ENCODE results near the gene MTARC2.

MTARC2 gene

DNA sequence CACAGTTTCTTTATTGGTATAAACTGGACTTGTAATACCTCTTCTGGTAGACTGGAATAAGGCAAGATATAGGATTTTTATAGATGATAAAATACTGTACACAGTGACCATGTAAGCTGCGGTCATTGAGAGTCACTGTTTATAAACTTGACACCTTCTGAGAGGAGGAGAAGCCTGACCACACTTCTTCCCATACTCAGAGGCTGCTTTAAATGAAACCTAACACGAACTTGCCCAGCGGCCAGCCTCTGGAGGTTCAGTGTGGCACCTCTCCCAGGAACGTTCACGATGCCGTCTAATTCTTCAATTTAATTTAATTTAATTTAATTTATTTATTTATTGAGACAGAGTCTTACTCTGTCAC is 61.0 kb downstream of the MTARC2 start:
- H3K36me3 ChIP-seq (ENCODE audit: control insufficient read depth in 2 of 2, insufficient read depth in 2 of 2, low read length in 2 of 2): peaks cover 0 to 3% of the 10 kb centered on the region in 2 donors
- H3K9me3 ChIP-seq (ENCODE audit: control insufficient read depth in 2 of 2, low read length in 2 of 2): no peaks in the 10 kb centered on the region
- no peak overlapping the region for H3K9ac ChIP-seq (ENCODE audit: low read depth in 1 of 2, low read length in 2 of 2)
- peaks cover 4 to 5% of the 10 kb centered on the region in 2 donors for H3K4me1 ChIP-seq (ENCODE audit: control insufficient read depth in 2 of 2, insufficient read depth in 2 of 2, low read length in 2 of 2)
- H3K27me3 ChIP-seq (ENCODE audit: control insufficient read depth in 2 of 2, insufficient read depth in 2 of 2, low read length in 2 of 2): no peaks in the 10 kb centered on the region
- no peak overlapping the region for H3K4me3 ChIP-seq (ENCODE audit: low read length in 2 of 2)
- H3K27ac ChIP-seq (ENCODE audit: low read depth in 2 of 2, low read length in 2 of 2): no peak overlapping the region

DNA sequence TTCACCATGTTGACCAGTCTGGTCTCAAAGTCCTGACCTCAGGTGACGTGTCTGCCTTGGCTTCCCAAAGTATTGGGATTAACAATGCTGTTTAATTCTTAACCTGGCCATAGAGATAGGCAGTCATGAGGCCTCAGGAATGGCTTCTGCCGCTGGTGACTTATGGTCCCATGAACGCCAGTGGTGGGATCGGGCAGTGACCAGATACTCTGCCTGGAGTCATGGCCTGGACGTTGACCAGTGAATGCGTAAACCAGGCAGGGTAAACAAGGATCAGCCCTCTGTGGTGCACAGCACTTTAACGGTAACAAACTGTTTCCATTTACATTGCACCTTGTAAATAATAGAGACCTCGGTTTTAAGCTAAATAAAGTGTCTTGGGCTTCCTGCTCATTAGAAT is 61.6 kb downstream of the MTARC2 start:
- Histone ChIP-seq H3K36me3 (ENCODE audit: control insufficient read depth in 2 of 2, insufficient read depth in 2 of 2, low read length in 2 of 2) (peaks cover 0 to 3% of the 10 kb centered on the region in 2 donors), H3K9me3 (ENCODE audit: control insufficient read depth in 2 of 2, low read length in 2 of 2) (no peaks in the 10 kb centered on the region), H3K9ac (ENCODE audit: low read depth in 1 of 2, low read length in 2 of 2) (no peak overlapping the region), H3K4me3 (ENCODE audit: low read length in 2 of 2) (no peak overlapping the region), H3K27me3 (ENCODE audit: control insufficient read depth in 2 of 2, insufficient read depth in 2 of 2, low read length in 2 of 2) (no peaks in the 10 kb centered on the region), H3K4me1 (ENCODE audit: control insufficient read depth in 2 of 2, insufficient read depth in 2 of 2, low read length in 2 of 2) (peaks cover 4 to 5% of the 10 kb centered on the region in 2 donors), H3K27ac (ENCODE audit: low read depth in 2 of 2, low read length in 2 of 2) (no peak overlapping the region)

DNA sequence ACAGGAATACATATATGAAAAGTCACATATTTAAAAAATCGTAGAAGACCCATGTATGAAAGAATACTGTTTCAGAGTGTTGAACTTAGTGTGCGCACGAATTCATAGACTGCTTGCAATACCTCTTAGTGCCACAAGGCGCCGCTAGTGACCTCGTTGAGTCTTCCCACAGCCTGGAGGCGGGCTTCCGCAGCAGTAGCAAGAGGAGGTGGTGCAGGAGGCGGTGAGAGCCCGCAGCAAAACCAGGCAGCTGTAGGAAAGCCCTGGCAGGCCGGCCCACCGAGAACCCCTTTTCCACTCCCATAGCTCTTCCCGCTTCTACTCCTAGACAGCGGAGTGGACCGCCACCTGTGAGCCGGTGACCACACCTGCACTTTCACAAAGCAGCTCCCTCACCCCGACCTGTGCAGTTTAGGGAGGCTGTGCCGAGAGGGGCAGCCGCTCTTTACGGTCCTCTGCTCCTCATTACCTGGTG is 62.1 kb downstream of the MTARC2 start:
- peaks cover 4 to 5% of the 10 kb centered on the region in 2 donors for H3K4me1 ChIP-seq (ENCODE audit: control insufficient read depth in 2 of 2, insufficient read depth in 2 of 2, low read length in 2 of 2)
- peaks cover 0 to 3% of the 10 kb centered on the region in 2 donors for H3K36me3 ChIP-seq (ENCODE audit: control insufficient read depth in 2 of 2, insufficient read depth in 2 of 2, low read length in 2 of 2)
- no peaks in the 10 kb centered on the region for H3K27me3 ChIP-seq (ENCODE audit: control insufficient read depth in 2 of 2, insufficient read depth in 2 of 2, low read length in 2 of 2)
- H3K9me3 ChIP-seq (ENCODE audit: control insufficient read depth in 2 of 2, low read length in 2 of 2): no peaks in the 10 kb centered on the region
- H3K9ac ChIP-seq (ENCODE audit: low read depth in 1 of 2, low read length in 2 of 2): no peak overlapping the region
- H3K27ac ChIP-seq (ENCODE audit: low read depth in 2 of 2, low read length in 2 of 2): no peak overlapping the region
- H3K4me3 ChIP-seq (ENCODE audit: low read length in 2 of 2): peak overlapping the region; percentile 4 to 33

DNA sequence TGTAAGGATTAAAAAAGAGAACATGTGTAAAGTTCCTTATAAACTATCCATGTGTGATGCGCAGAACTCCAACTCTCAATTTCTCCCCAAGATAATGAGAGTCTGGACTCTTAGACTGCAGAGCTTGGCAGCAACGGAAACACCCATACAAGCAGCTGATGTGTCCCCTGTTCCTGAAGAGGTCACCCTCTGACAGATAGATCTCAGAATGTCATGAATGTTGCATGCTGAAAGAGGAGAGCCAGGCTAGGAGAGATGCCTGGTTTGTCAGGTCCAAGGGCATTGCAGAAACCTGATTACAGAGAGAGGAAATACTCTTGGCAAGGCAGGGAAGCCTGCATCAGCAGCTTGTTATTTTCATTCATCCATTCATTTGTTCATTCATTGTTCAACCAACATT is 62.8 kb downstream of the MTARC2 start:
- Histone ChIP-seq H3K27ac (ENCODE audit: low read depth in 2 of 2, low read length in 2 of 2) (no peak overlapping the region), H3K36me3 (ENCODE audit: control insufficient read depth in 2 of 2, insufficient read depth in 2 of 2, low read length in 2 of 2) (peaks cover 0 to 3% of the 10 kb centered on the region in 2 donors), H3K9ac (ENCODE audit: low read depth in 1 of 2, low read length in 2 of 2) (no peak overlapping the region), H3K4me1 (ENCODE audit: control insufficient read depth in 2 of 2, insufficient read depth in 2 of 2, low read length in 2 of 2) (peaks cover 4 to 5% of the 10 kb centered on the region in 2 donors), H3K4me3 (ENCODE audit: low read length in 2 of 2) (no peak overlapping the region), H3K27me3 (ENCODE audit: control insufficient read depth in 2 of 2, insufficient read depth in 2 of 2, low read length in 2 of 2) (no peaks in the 10 kb centered on the region), H3K9me3 (ENCODE audit: control insufficient read depth in 2 of 2, low read length in 2 of 2) (no peaks in the 10 kb centered on the region)

DNA sequence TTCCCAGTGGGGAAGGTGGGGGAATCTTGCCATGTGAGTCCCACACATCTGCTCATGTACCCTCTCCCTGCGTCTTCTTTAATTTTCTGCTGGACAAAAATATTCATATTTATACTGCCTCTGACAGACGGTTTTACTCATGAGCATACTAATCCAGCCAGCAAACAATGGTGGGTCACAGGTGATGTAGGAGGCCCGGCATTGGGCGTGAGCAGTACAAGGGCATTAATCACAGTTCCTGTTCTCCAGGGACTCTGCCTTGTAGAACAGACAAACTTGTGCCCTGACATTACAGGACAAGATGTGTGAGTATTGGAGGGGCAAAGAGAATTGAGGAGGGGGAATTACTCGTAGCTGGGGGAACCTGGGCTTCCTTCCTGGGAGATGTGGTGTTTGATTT is 63.6 kb downstream of the MTARC2 start:
- no peaks in the 10 kb centered on the region for H3K27me3 ChIP-seq (ENCODE audit: control insufficient read depth in 2 of 2, insufficient read depth in 2 of 2, low read length in 2 of 2)
- peaks cover 0 to 3% of the 10 kb centered on the region in 2 donors for H3K36me3 ChIP-seq (ENCODE audit: control insufficient read depth in 2 of 2, insufficient read depth in 2 of 2, low read length in 2 of 2)
- no peak overlapping the region for H3K27ac ChIP-seq (ENCODE audit: low read depth in 2 of 2, low read length in 2 of 2)
- H3K9me3 ChIP-seq (ENCODE audit: control insufficient read depth in 2 of 2, low read length in 2 of 2): no peaks in the 10 kb centered on the region
- H3K9ac ChIP-seq (ENCODE audit: low read depth in 1 of 2, low read length in 2 of 2): no peak overlapping the region
- H3K4me3 ChIP-seq (ENCODE audit: low read length in 2 of 2): no peak overlapping the region
- peaks cover 4 to 5% of the 10 kb centered on the region in 2 donors for H3K4me1 ChIP-seq (ENCODE audit: control insufficient read depth in 2 of 2, insufficient read depth in 2 of 2, low read length in 2 of 2)

DNA sequence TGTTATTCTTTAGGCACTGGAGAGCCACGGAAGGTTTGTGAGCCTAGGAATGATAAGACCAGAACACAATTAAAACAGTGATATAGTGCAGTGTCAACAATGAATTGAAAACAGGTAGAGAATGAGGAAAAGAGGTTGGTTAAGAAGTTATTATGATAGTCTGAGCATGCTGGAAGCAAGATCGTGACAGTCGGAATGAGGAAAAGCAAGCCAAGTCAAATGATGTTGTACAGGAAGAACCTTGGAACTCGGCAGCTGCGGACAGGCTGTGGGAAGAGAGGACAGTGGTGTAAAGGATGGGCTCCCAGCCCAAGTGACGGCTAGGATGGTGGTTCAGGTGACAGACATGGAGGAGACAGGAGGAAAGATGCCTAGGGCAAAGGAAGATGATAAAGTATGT is 64.2 kb downstream of the MTARC2 start:
- Histone ChIP-seq H3K27me3 (ENCODE audit: control insufficient read depth in 2 of 2, insufficient read depth in 2 of 2, low read length in 2 of 2) (no peaks in the 10 kb centered on the region), H3K4me3 (ENCODE audit: low read length in 2 of 2) (no peak overlapping the region), H3K9ac (ENCODE audit: low read depth in 1 of 2, low read length in 2 of 2) (no peak overlapping the region), H3K4me1 (ENCODE audit: control insufficient read depth in 2 of 2, insufficient read depth in 2 of 2, low read length in 2 of 2) (peaks cover 4 to 5% of the 10 kb centered on the region in 2 donors), H3K36me3 (ENCODE audit: control insufficient read depth in 2 of 2, insufficient read depth in 2 of 2, low read length in 2 of 2) (peaks cover 0 to 3% of the 10 kb centered on the region in 2 donors), H3K27ac (ENCODE audit: low read depth in 2 of 2, low read length in 2 of 2) (no peak overlapping the region), H3K9me3 (ENCODE audit: control insufficient read depth in 2 of 2, low read length in 2 of 2) (no peaks in the 10 kb centered on the region)

DNA sequence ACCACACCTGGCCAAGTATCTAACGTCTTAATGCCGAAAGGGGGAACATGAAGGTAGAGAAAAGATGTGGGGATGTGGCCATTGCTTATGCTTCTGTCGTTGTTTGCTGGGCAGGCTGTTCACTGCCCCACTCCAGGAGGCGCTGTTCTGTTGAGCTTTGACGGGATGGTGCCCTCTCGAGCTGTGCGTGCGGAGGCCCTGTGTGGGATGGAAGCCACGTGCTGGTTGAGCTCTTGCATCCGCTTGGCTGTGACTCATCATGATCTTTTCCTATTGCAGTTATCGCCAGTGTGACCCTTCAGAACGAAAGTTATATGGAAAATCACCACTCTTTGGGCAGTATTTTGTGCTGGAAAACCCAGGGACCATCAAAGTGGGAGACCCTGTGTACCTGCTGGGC is 64.9 kb downstream of the MTARC2 start:
- no peak overlapping the region for H3K9ac ChIP-seq (ENCODE audit: low read depth in 1 of 2, low read length in 2 of 2)
- H3K27ac ChIP-seq (ENCODE audit: low read depth in 2 of 2, low read length in 2 of 2): no peak overlapping the region
- no peak overlapping the region for H3K4me3 ChIP-seq (ENCODE audit: low read length in 2 of 2)
- peaks cover 0 to 3% of the 10 kb centered on the region in 2 donors for H3K36me3 ChIP-seq (ENCODE audit: control insufficient read depth in 2 of 2, insufficient read depth in 2 of 2, low read length in 2 of 2)
- H3K4me1 ChIP-seq (ENCODE audit: control insufficient read depth in 2 of 2, insufficient read depth in 2 of 2, low read length in 2 of 2): peaks cover 4 to 5% of the 10 kb centered on the region in 2 donors
- H3K27me3 ChIP-seq (ENCODE audit: control insufficient read depth in 2 of 2, insufficient read depth in 2 of 2, low read length in 2 of 2): no peaks in the 10 kb centered on the region
- no peaks in the 10 kb centered on the region for H3K9me3 ChIP-seq (ENCODE audit: control insufficient read depth in 2 of 2, low read length in 2 of 2)

DNA sequence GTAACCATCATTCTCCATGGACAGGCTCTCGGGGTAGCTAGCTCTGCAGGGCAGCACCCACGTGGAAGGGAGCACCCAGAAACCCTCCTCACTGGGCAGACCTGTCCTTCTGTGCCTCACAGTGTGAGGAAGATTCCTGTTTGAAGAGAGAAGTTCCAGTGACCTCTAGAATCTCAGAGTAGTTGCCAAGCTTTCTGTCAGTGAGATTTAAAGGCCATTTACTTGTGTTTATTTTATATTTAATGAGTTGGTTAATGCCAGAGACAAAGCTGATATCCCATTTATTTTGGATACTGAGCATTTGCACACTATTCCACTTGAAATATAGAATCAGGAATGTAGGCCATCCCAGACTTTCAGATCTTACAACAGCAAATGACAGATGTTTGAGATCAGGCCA is 67.3 kb downstream of the MTARC2 start:
- H3K4me3 ChIP-seq (ENCODE audit: low read length in 2 of 2): no peak overlapping the region
- no peak overlapping the region for H3K27ac ChIP-seq (ENCODE audit: low read depth in 2 of 2, low read length in 2 of 2)
- H3K9me3 ChIP-seq (ENCODE audit: control insufficient read depth in 2 of 2, low read length in 2 of 2): no peaks in the 10 kb centered on the region
- no peak overlapping the region for H3K9ac ChIP-seq (ENCODE audit: low read depth in 1 of 2, low read length in 2 of 2)
- H3K27me3 ChIP-seq (ENCODE audit: control insufficient read depth in 2 of 2, insufficient read depth in 2 of 2, low read length in 2 of 2): no peaks in the 10 kb centered on the region
- H3K4me1 ChIP-seq (ENCODE audit: control insufficient read depth in 2 of 2, insufficient read depth in 2 of 2, low read length in 2 of 2): peaks cover 2% of the 10 kb centered on the region in 2 donors
- peaks cover 0 to 3% of the 10 kb centered on the region in 2 donors for H3K36me3 ChIP-seq (ENCODE audit: control insufficient read depth in 2 of 2, insufficient read depth in 2 of 2, low read length in 2 of 2)

DNA sequence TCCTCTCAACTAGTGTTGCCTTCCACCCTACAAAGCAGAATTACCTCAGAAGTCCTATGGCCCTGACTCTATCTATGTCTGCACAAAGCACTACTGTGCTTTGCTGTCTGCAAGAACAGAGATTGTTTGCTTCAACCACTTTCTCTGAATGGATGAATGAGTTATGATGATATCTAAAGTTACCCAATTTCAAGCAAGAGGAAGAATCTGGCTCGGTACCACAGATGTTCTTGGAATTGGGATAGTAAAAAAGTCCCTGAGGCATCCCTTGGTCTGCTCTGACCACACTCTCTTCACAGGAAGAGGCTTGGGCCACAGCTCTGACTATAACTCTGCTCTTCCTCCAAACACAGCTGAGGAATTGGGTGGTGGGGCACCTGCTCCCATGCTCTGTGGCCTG is 69.8 kb downstream of the MTARC2 start:
- H3K4me1 ChIP-seq (ENCODE audit: control insufficient read depth in 2 of 2, insufficient read depth in 2 of 2, low read length in 2 of 2): no peaks in the 10 kb centered on the region
- no peaks in the 10 kb centered on the region for H3K27me3 ChIP-seq (ENCODE audit: control insufficient read depth in 2 of 2, insufficient read depth in 2 of 2, low read length in 2 of 2)
- H3K36me3 ChIP-seq (ENCODE audit: control insufficient read depth in 2 of 2, insufficient read depth in 2 of 2, low read length in 2 of 2): no peaks in the 10 kb centered on the region
- H3K9me3 ChIP-seq (ENCODE audit: control insufficient read depth in 2 of 2, low read length in 2 of 2): no peaks in the 10 kb centered on the region
- no peak overlapping the region for H3K9ac ChIP-seq (ENCODE audit: low read depth in 1 of 2, low read length in 2 of 2)
- peak overlapping the region in 1 of 2 donors; percentile 56 for H3K27ac ChIP-seq (ENCODE audit: low read depth in 2 of 2, low read length in 2 of 2)
- H3K4me3 ChIP-seq (ENCODE audit: low read length in 2 of 2): no peak overlapping the region

DNA sequence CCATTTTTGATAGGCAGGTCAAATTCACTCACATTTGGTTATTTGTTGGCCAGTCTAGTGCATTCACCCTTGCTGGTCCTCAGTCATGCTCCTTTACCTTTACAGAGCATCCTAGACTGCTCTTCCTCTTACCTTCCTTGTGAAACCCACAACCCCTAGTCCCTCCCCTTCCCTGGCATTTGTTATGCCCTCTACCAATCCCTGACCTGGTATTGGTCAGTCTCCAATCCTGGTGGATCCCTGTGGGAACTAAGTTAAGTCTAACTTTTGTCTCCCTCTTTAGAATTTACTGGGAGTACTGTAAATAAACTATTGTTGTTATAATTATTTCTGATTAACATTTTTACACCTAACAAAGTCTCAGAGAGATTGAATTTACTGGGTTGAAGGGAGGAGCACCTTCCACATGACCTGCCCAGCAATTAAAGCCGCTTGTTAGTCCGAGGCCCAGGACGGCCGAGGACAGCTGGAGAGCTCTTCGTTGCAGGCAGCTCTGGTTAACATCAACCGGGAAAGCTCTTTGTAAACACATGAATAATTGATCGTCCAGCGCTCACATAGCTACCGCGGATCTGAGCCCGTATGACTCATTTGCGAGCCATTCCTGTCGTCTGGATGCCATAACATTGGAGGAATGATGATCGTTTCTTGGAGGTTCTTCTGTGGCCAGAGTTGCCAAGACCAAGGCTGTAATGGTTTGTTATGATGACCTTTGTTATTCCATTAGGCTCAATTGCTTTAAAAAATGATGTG is 70.5 kb downstream of the MTARC2 start:
- no peaks in the 10 kb centered on the region for H3K4me1 ChIP-seq (ENCODE audit: control insufficient read depth in 2 of 2, insufficient read depth in 2 of 2, low read length in 2 of 2)

More for the DNA sequence above, 70.5 kb downstream of the MTARC2 start:
- H3K9ac ChIP-seq (ENCODE audit: low read depth in 1 of 2, low read length in 2 of 2): no peak overlapping the region
- peak overlapping the region; percentile 39 to 56 for H3K27ac ChIP-seq (ENCODE audit: low read depth in 2 of 2, low read length in 2 of 2)
- no peaks in the 10 kb centered on the region for H3K36me3 ChIP-seq (ENCODE audit: control insufficient read depth in 2 of 2, insufficient read depth in 2 of 2, low read length in 2 of 2)
- no peaks in the 10 kb centered on the region for H3K9me3 ChIP-seq (ENCODE audit: control insufficient read depth in 2 of 2, low read length in 2 of 2)
- H3K27me3 ChIP-seq (ENCODE audit: control insufficient read depth in 2 of 2, insufficient read depth in 2 of 2, low read length in 2 of 2): no peaks in the 10 kb centered on the region
- no peak overlapping the region for H3K4me3 ChIP-seq (ENCODE audit: low read length in 2 of 2)
